ENCODE results near the gene LRIG1.

The LRIG1 gene

GRCh38 chr3:66466606-66467270, 34.1 kb downstream of the LRIG1 start:
- ChIA-PET POLR2A (no interaction called here), CTCF (interaction anchor here (0.9 to 3.1 kb wide), 4 partner anchors 12 to 212 kb away, joined by 3 to 15 read pairs (median 6); no protein-coding TSS in a partner anchor)
- no peak for DNase-seq (ENCODE audit: extremely low spot score)
- TF ChIP-seq CTCF (IDR thresholded peaks at IDR 0.05; ENCODE audit: control extremely low read depth, extremely low read depth, low read depth, missing control alignments): no peak

DNA sequence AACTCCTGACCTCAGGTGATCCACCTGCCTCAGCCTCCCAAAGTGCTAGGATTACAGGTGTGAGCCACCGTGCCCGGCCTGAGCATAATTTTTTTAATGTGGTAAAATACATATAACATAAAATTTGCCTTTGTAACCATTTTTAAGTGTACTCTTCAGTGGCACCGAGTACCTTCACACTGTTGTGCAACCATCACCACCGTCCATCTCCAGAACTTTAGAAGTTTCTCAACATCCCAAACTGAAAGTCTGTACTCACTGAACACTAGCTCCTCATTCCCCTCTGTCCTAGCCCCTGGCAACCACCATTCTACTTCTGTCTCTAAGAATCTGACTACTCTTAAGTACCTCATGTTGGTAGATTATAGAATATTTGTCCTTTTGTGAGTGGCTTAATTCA, 35.2 kb downstream of the LRIG1 start:
- POLR2A ChIA-PET: no interaction called here
- CTCF ChIA-PET: interaction anchor here (2.5 kb wide), 1 partner anchor 58 kb away, joined by 6 read pairs; no protein-coding TSS in a partner anchor
- TF ChIP-seq CTCF (IDR thresholded peaks at IDR 0.05; ENCODE audit: control extremely low read depth, extremely low read depth, low read depth, missing control alignments): no peak
- no peak for DNase-seq (ENCODE audit: extremely low spot score)

DNA sequence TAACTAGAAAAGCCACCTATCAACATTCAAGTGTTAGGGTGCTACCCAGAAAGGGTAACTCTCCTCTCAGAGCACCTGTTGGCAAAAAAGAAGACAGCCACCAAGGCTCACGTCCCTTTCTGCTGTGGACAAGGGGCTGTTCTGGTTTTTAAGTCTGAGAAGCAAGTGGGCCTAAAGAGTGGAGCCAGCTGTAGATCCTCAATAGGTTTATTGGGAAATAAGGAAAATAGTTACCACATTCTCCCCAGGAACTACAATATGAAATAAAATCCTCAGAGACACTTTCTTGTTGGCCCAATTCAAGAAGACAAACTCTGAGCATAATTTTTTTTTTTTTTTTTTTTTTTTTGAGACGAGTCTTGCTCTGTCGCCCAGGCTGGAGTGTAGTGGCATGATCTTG, 35.8 kb downstream of the LRIG1 start:
- TF ChIP-seq CTCF (IDR thresholded peaks at IDR 0.05; ENCODE audit: control extremely low read depth, extremely low read depth, low read depth, missing control alignments): no peak
- DNase-seq (ENCODE audit: extremely low spot score): no peak
- ChIA-PET CTCF (interaction anchor here (2.5 kb wide), 1 partner anchor 57 kb away, joined by 6 read pairs; no protein-coding TSS in a partner anchor), POLR2A (no interaction called here)

DNA sequence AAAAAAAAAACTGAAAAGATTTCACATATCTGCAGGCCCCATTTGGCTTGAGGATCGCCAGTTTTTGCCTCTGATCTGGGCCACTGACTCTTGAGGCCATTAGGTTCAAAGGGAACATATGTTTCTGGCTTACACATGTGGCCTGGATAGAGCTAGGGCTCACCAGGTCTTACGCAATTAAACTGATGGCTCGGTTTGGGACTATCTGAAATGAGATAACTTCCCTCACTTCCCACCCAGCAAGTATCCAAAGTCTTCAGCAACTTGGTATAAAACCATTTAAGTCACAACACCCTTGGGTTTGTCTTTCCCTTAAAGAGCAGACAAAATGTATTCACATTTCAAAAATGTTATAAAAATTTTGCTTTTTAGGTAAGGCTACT, 36.3 kb downstream of the LRIG1 start:
- POLR2A ChIA-PET: no interaction called here
- TF ChIP-seq CTCF (IDR thresholded peaks at IDR 0.05; ENCODE audit: control extremely low read depth, extremely low read depth, low read depth, missing control alignments): no peak
- no peak for DNase-seq (ENCODE audit: extremely low spot score)
- CTCF ChIA-PET: interaction anchor here (1.1 kb wide), 1 partner anchor 14 kb away, joined by 4 read pairs; no protein-coding TSS in a partner anchor

GRCh38 chr3:66463730-66464511, 36.9 kb downstream of the LRIG1 start:
- DNase-seq (ENCODE audit: extremely low spot score): no peak
- ChIA-PET POLR2A (no interaction called here), CTCF (interaction anchor here (0.7 to 1.3 kb wide), 3 partner anchors 11 to 56 kb away, joined by 4 to 7 read pairs (median 4); no protein-coding TSS in a partner anchor)
- TF ChIP-seq CTCF (IDR thresholded peaks at IDR 0.05; ENCODE audit: control extremely low read depth, extremely low read depth, low read depth, missing control alignments): no peak

DNA sequence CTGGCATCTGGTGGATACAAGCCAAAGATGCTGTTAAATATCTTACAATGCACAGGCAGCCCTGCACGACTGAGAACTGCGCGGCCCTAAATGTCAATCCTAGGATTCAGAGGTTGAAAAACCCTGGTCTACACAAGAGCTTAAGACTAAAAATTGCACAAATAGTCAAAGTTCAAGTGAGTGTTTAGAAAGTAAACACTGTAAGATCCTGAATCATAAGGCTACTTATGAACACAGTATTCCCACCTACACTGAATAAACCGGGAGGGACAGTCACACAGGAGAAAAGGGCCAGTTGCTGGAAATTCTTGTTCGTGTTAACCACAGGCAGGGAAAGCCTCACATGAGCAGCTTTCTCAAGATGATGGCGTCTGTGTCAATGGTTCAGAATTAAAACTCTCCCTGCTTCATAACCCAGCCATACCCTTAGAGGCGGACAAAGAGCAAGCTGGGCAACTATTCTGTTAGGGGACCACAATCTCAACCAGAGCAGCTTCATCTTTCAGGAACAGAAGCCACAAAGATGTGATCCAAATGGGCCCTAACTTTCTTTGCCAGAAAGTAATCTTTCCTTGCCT, 37.7 kb downstream of the LRIG1 start:
- TF ChIP-seq CTCF (IDR thresholded peaks at IDR 0.05; ENCODE audit: control extremely low read depth, extremely low read depth, low read depth, missing control alignments): no peak
- DNase-seq (ENCODE audit: extremely low spot score): no peak
- CTCF ChIA-PET: interaction anchor here (1.3 to 1.6 kb wide), 2 partner anchors 10 kb away, joined by 4 to 7 read pairs; no protein-coding TSS in a partner anchor
- POLR2A ChIA-PET: no interaction called here

Data from GM10248 (cell line).